Fibroblast of lung (primary cell): ENCODE measurements around the gene C1orf232.

ENCODE experiments used
- CTCF ChIP-seq, 2 donors: IDR thresholded peaks in 1 of 2; conservative IDR thresholded peaks in 1 of 2; 1 replicate in 1 of 2; 2 replicates in 1 of 2; pipeline ENCODE4 v1.5.1; 2011 to 2012; ENCODE audit warnings: low read length in 2 of 2, control low read depth in 1 of 2, inconsistent platforms in 1 of 2, low read depth in 1 of 2, mild to moderate bottlenecking in 1 of 2
- EZH2 ChIP-seq: IDR thresholded peaks from 2 replicates; pipeline ENCODE4 v1.5.1; 2012; ENCODE audit warnings: low read length, control low read depth, mild to moderate bottlenecking; ENCODE audit errors: missing control alignments

GRCh38 chr1:26134466-26134865, 34.3 kb downstream of the C1orf232 start:
- TF ChIP-seq EZH2 (no peak), CTCF (conservative IDR thresholded peaks at IDR 0.05 in 1 of 2, IDR thresholded peaks at IDR 0.05 in 1 of 2; ENCODE audit: low read depth in 1 of 2, low read length in 2 of 2) (no peak)
